NOMO-1 treated with dmso at 0.1 percent for 144 hours (cell line): Measurements from ENCODE around the gene NR3C2.
"Not testable (repeated sequence)": the region's sequence is repeated elsewhere in the genome, so short reads cannot be mapped to it uniquely, and the experiment has no call there.

Source experiments
- DNase-seq: peaks from one replicate; lab custom pipeline; 2025; ENCODE audit not compliant: unreplicated experiment; lab: John Stamatoyannopoulos, UW

NR3C2 gene

GRCh38 chr4:148171596-148171995 lies 270.6 kb downstream of the NR3C2 start:
- DNase-seq: no peak

GRCh38 chr4:148170408-148171365 lies 271.5 kb downstream of the NR3C2 start:
- DNase-seq: no peak

- DNase-seq: no peak
These were observed 276.1 kb downstream of the NR3C2 start for GRCh38 chr4:148166132-148166591.

GRCh38 chr4:148164557-148164956 lies 277.7 kb downstream of the NR3C2 start:
- no peak for DNase-seq

- no peak for DNase-seq
These were observed 279.2 kb downstream of the NR3C2 start for GRCh38 chr4:148162991-148163390.

GRCh38 chr4:148162519-148162918 lies 279.7 kb downstream of the NR3C2 start:
- no peak for DNase-seq

- no peak for DNase-seq
These were observed 280.6 kb downstream of the NR3C2 start for GRCh38 chr4:148161601-148162000.

GRCh38 chr4:148159793-148160192 lies 282.4 kb downstream of the NR3C2 start:
- DNase-seq: no peak

GRCh38 chr4:148154769-148155168 lies 287.4 kb downstream of the NR3C2 start:
- DNase-seq: no peak

GRCh38 chr4:148152868-148153625 lies 289.2 kb downstream of the NR3C2 start:
- no peak for DNase-seq

- DNase-seq: no peak
These were observed 290.4 kb downstream of the NR3C2 start for GRCh38 chr4:148151806-148152205.

- no peak for DNase-seq
These were observed 296.7 kb downstream of the NR3C2 start for GRCh38 chr4:148145475-148145874.

GRCh38 chr4:148143174-148143573 lies 299.0 kb downstream of the NR3C2 start:
- no peak for DNase-seq

- no peak for DNase-seq
These were observed 300.7 kb downstream of the NR3C2 start for GRCh38 chr4:148141501-148141900.

GRCh38 chr4:148126825-148127224 lies 315.4 kb downstream of the NR3C2 start:
- no peak for DNase-seq

GRCh38 chr4:148124512-148124911 lies 317.7 kb downstream of the NR3C2 start:
- DNase-seq: no peak

GRCh38 chr4:148123161-148123560 lies 319.1 kb downstream of the NR3C2 start:
- not testable (repeated sequence) for DNase-seq

- DNase-seq: no peak
These were observed 322.0 kb downstream of the NR3C2 start for GRCh38 chr4:148120216-148120615.

GRCh38 chr4:148118633-148119032 lies 323.6 kb downstream of the NR3C2 start:
- no peak for DNase-seq

GRCh38 chr4:148118179-148118578 lies 324.0 kb downstream of the NR3C2 start:
- no peak for DNase-seq

- no peak for DNase-seq
These were observed 325.2 kb downstream of the NR3C2 start for GRCh38 chr4:148116969-148117368.

GRCh38 chr4:148116264-148116663 lies 325.9 kb downstream of the NR3C2 start:
- DNase-seq: no peak
